RWPE1 (cell line): Measurements from ENCODE around the gene CABP4.

ENCODE experiments used
- CTCF ChIA-PET: fragments of 350-600 bp; sonication (Branson Sonifier 250); formaldehyde crosslinking; extraction: SDS; loops from one replicate; lab custom pipeline; 2021; lab: Yijun Ruan, JAX
- POLR2A ChIA-PET: fragments of 400-600 bp; formaldehyde crosslinking; extraction: SDS; loops from one replicate; lab custom pipeline; 2020; ENCODE audit warnings: antibody characterized with exemption; ENCODE audit not compliant: low non-redundant PET; lab: Yijun Ruan, JAX
- DNase-seq: peaks from one replicate; pipeline ENCODE4 v3.0.0; 2012; ENCODE audit warnings: low spot score
- H3K27ac ChIP-seq: fragments of 450-650 bp; 2 replicates; pipeline ENCODE4 v1.5.1; 2017
- CTCF ChIP-seq: fragments of 450-650 bp; conservative IDR thresholded peaks from 2 replicates; pipeline ENCODE4 v1.5.1; 2017; ENCODE audit warnings: low read depth, mild to moderate bottlenecking

Gene CABP4

GRCh38 chr11:67412495-67413179, 42.5 kb upstream of the CABP4 start:
- no peak overlapping the region for H3K27ac ChIP-seq
- DNase-seq: no peak
- TF ChIP-seq CTCF: no peak
- POLR2A ChIA-PET: interaction anchor here (0.8 kb wide), 1 partner anchor 11 kb away, joined by 3 read pairs; the partner anchor contains the start of gene PPP1CA
- CTCF ChIA-PET: interaction anchor here (0.5 to 0.6 kb wide), 2 partner anchors 8 to 11 kb away, joined by 3 read pairs; no protein-coding TSS in a partner anchor

- ChIA-PET CTCF (interaction anchor here (0.5 kb wide), 1 partner anchor 11 kb away, joined by 5 read pairs; no protein-coding TSS in a partner anchor), POLR2A (interaction anchor here (0.8 kb wide), 1 partner anchor 12 kb away, joined by 3 read pairs; the partner anchor contains the start of gene PPP1CA)
- no peak for DNase-seq
- no peak overlapping the region for H3K27ac ChIP-seq
- no peak for TF ChIP-seq CTCF
Measured at GRCh38 chr11:67413266-67413849, 41.8 kb upstream of the CABP4 start.

GRCh38 chr11:67415501-67416304, 39.5 kb upstream of the CABP4 start, which contains the start of gene CARNS1:
TSS of gene CARNS1 (plus strand) at chr11:67415678. CDS start at chr11:67416200, 522 bp downstream.
- TF ChIP-seq CTCF: no peak
- ChIA-PET POLR2A (no interaction called here), CTCF (interaction anchor here (0.5 kb wide), 1 partner anchor 36 kb away, joined by 3 read pairs; no protein-coding TSS in a partner anchor)
- DNase-seq: no peak
- peak within 1 kb of the TSS; percentile 83 for H3K27ac ChIP-seq

- TF ChIP-seq CTCF: no peak
- no peak for DNase-seq
- peak overlapping the region; percentile 83 for H3K27ac ChIP-seq
- ChIA-PET CTCF (interaction anchor here (0.5 to 1.0 kb wide), 3 partner anchors 15 to 46 kb away, joined by 3 read pairs; partner anchors contain the start of gene PPP1CA), POLR2A (interaction anchor here (1.8 kb wide), 1 partner anchor 15 kb away, joined by 4 read pairs; the partner anchor contains the start of gene PPP1CA)
Measured at GRCh38 chr11:67416416-67417335, 38.5 kb upstream of the CABP4 start.

GRCh38 chr11:67417425-67417824, 37.7 kb upstream of the CABP4 start:
- CTCF ChIA-PET: interaction anchor here (0.6 kb wide), 2 partner anchors 45 to 148 kb away, joined by 3 to 4 read pairs; no protein-coding TSS in a partner anchor
- no peak for DNase-seq
- peak overlapping the region; percentile 83 for H3K27ac ChIP-seq
- TF ChIP-seq CTCF: no peak
- POLR2A ChIA-PET: interaction anchor here (1.8 kb wide), 1 partner anchor 16 kb away, joined by 4 read pairs; the partner anchor contains the start of gene PPP1CA
